HG02970 (cell line): Measurements from ENCODE around the gene CTNNA2.

Experiments
- ATAC-seq: cut with Tn5 transposase; IDR thresholded peaks from one replicate; pipeline ENCODE4 v1.9.1; 2021; ENCODE audit warnings: mild to moderate bottlenecking, moderate library complexity, moderate number of reproducible peaks; ENCODE audit not compliant: unreplicated experiment, low FRiP score

The CTNNA2 gene

GRCh38 chr2:79966882-79967281, 454.0 kb downstream of the CTNNA2 start:
- no peak for ATAC-seq

- ATAC-seq: no peak
Measured at GRCh38 chr2:79971807-79972206, 459.0 kb downstream of the CTNNA2 start.

- ATAC-seq: no peak
Measured at GRCh38 chr2:79972661-79973060, 459.8 kb downstream of the CTNNA2 start.

- no peak for ATAC-seq
Measured at GRCh38 chr2:79975791-79976565, 463.1 kb downstream of the CTNNA2 start.

- no peak for ATAC-seq
Measured at GRCh38 chr2:79977792-79978191, 464.9 kb downstream of the CTNNA2 start.

- no peak for ATAC-seq
Measured at GRCh38 chr2:79980116-79980515, 467.3 kb downstream of the CTNNA2 start.

GRCh38 chr2:79980816-79981215, 468.0 kb downstream of the CTNNA2 start:
- ATAC-seq: no peak

- no peak for ATAC-seq
Measured at GRCh38 chr2:79981316-79981715, 468.5 kb downstream of the CTNNA2 start.

- no peak for ATAC-seq
Measured at GRCh38 chr2:79982445-79982844, 469.6 kb downstream of the CTNNA2 start.

GRCh38 chr2:79984476-79984875, 471.6 kb downstream of the CTNNA2 start:
- ATAC-seq: no peak

GRCh38 chr2:79985145-79985544, 472.3 kb downstream of the CTNNA2 start:
- no peak for ATAC-seq

GRCh38 chr2:79985571-79985970, 472.7 kb downstream of the CTNNA2 start:
- ATAC-seq: no peak

GRCh38 chr2:79993144-79993543, 480.3 kb downstream of the CTNNA2 start:
- ATAC-seq: no peak

GRCh38 chr2:79994161-79994560, 481.3 kb downstream of the CTNNA2 start:
- ATAC-seq: no peak

- no peak for ATAC-seq
Measured at GRCh38 chr2:79994965-79995364, 482.1 kb downstream of the CTNNA2 start.

- no peak for ATAC-seq
Measured at GRCh38 chr2:79996709-79997108, 483.9 kb downstream of the CTNNA2 start.

- no peak for ATAC-seq
Measured at GRCh38 chr2:80001701-80002101, 488.9 kb downstream of the CTNNA2 start.

- ATAC-seq: no peak
Measured at GRCh38 chr2:80002112-80002511, 489.3 kb downstream of the CTNNA2 start.

GRCh38 chr2:80002568-80003157, 489.8 kb downstream of the CTNNA2 start:
- ATAC-seq: no peak

- ATAC-seq: no peak
Measured at GRCh38 chr2:80007777-80008503, 495.1 kb downstream of the CTNNA2 start.

GRCh38 chr2:80008596-80008995, 495.7 kb downstream of the CTNNA2 start:
- ATAC-seq: no peak

- no peak for ATAC-seq
Measured at GRCh38 chr2:80009211-80009610, 496.4 kb downstream of the CTNNA2 start.
